Neuron (in vitro differentiated cells): ENCODE results near the gene APOM.

ENCODE experiments used
- H2AFZ ChIP-seq: one replicate; pipeline ENCODE4 v1.6.1; 2013; ENCODE audit warnings: low read depth, mild to moderate bottlenecking, inconsistent platforms, low read length, moderate library complexity
- H3K27me3 ChIP-seq: one replicate; pipeline ENCODE4 v1.6.1; 2013; ENCODE audit warnings: low read length; ENCODE audit not compliant: insufficient read depth
- H3K36me3 ChIP-seq: one replicate; pipeline ENCODE4 v1.6.1; 2013; ENCODE audit warnings: low read length; ENCODE audit not compliant: insufficient read depth
- H3K4me1 ChIP-seq: one replicate; pipeline ENCODE4 v1.6.1; 2013; ENCODE audit warnings: low read length; ENCODE audit not compliant: insufficient read depth
- H3K4me3 ChIP-seq: 2 replicates; pipeline ENCODE4 v1.5.1; 2013; ENCODE audit warnings: mild to moderate bottlenecking, low read length, moderate library complexity
- H3K9me3 ChIP-seq: one replicate; pipeline ENCODE4 v1.6.1; 2013; ENCODE audit warnings: low read length

The APOM gene

GRCh38 chr6:31636698-31637596, 18.7 kb upstream of the APOM start:
- Histone ChIP-seq H3K9me3 (no peaks in the 10 kb centered on the region), H3K27me3 (no peaks in the 10 kb centered on the region), H3K4me3 (no peak overlapping the region), H3K4me1 (no peaks in the 10 kb centered on the region), H2AFZ (no peak overlapping the region), H3K36me3 (peaks cover 97% of the 10 kb centered on the region)

- Histone ChIP-seq H3K9me3 (no peaks in the 10 kb centered on the region), H2AFZ (no peak overlapping the region), H3K4me3 (no peak overlapping the region), H3K27me3 (no peaks in the 10 kb centered on the region), H3K36me3 (peaks cover 90% of the 10 kb centered on the region), H3K4me1 (no peaks in the 10 kb centered on the region)
These were observed 16.7 kb upstream of the APOM start for GRCh38 chr6:31639043-31639442.

- Histone ChIP-seq H3K9me3 (no peaks in the 10 kb centered on the region), H3K4me1 (no peaks in the 10 kb centered on the region), H2AFZ (no peak overlapping the region), H3K4me3 (no peak overlapping the region), H3K27me3 (no peaks in the 10 kb centered on the region), H3K36me3 (peaks cover 90% of the 10 kb centered on the region)
These were observed 16.2 kb upstream of the APOM start for GRCh38 chr6:31639449-31639861.

GRCh38 chr6:31640612-31641011, 15.1 kb upstream of the APOM start:
- peaks cover 90% of the 10 kb centered on the region for H3K36me3 ChIP-seq
- H3K9me3 ChIP-seq, result no peaks in the 10 kb centered on the region

GRCh38 chr6:31641370-31641769, 14.3 kb upstream of the APOM start:
- no peaks in the 10 kb centered on the region for H3K4me1 ChIP-seq
- no peaks in the 10 kb centered on the region for H3K9me3 ChIP-seq
- no peak overlapping the region for H2AFZ ChIP-seq
- no peaks in the 10 kb centered on the region for H3K27me3 ChIP-seq
- H3K4me3 ChIP-seq, result no peak overlapping the region
- peaks cover 89% of the 10 kb centered on the region for H3K36me3 ChIP-seq

More at GRCh38 chr6:31640612-31641011, 15.1 kb upstream of the APOM start:
- no peak overlapping the region for H3K4me3 ChIP-seq
- no peaks in the 10 kb centered on the region for H3K27me3 ChIP-seq
- H2AFZ ChIP-seq, result no peak overlapping the region
- H3K4me1 ChIP-seq, result no peaks in the 10 kb centered on the region

GRCh38 chr6:31642798-31643570, 12.7 kb upstream of the APOM start:
- H3K9me3 ChIP-seq, result no peaks in the 10 kb centered on the region
- no peaks in the 10 kb centered on the region for H3K4me1 ChIP-seq
- H3K4me3 ChIP-seq, result no peak overlapping the region
- no peaks in the 10 kb centered on the region for H3K27me3 ChIP-seq
- peaks cover 84% of the 10 kb centered on the region for H3K36me3 ChIP-seq
- H2AFZ ChIP-seq, result no peak overlapping the region

- no peaks in the 10 kb centered on the region for H3K9me3 ChIP-seq
- H3K4me1 ChIP-seq, result no peaks in the 10 kb centered on the region
- no peak overlapping the region for H3K4me3 ChIP-seq
- H3K36me3 ChIP-seq, result peaks cover 86% of the 10 kb centered on the region
- no peak overlapping the region for H2AFZ ChIP-seq
- H3K27me3 ChIP-seq, result no peaks in the 10 kb centered on the region
These were observed 11.8 kb upstream of the APOM start for GRCh38 chr6:31643818-31644454.

- H2AFZ ChIP-seq, result no peak overlapping the region
- H3K4me3 ChIP-seq, result no peak overlapping the region
- peaks cover 80% of the 10 kb centered on the region for H3K36me3 ChIP-seq
- H3K27me3 ChIP-seq, result no peaks in the 10 kb centered on the region
- no peaks in the 10 kb centered on the region for H3K9me3 ChIP-seq
- H3K4me1 ChIP-seq, result no peaks in the 10 kb centered on the region
These were observed 10.4 kb upstream of the APOM start for GRCh38 chr6:31645325-31645724.

- Histone ChIP-seq H3K4me3 (peak overlapping the region; percentile 76), H2AFZ (no peak overlapping the region), H3K9me3 (no peaks in the 10 kb centered on the region), H3K36me3 (peaks cover 32% of the 10 kb centered on the region), H3K4me1 (peaks cover 12% of the 10 kb centered on the region), H3K27me3 (no peaks in the 10 kb centered on the region)
These were observed 4.0 kb upstream of the APOM start for GRCh38 chr6:31651602-31652191.

GRCh38 chr6:31652925-31653724, 2.6 kb upstream of the APOM start:
- H3K27me3 ChIP-seq, result no peaks in the 10 kb centered on the region
- H3K9me3 ChIP-seq, result no peaks in the 10 kb centered on the region
- H3K36me3 ChIP-seq, result peaks cover 33% of the 10 kb centered on the region
- peaks cover 12% of the 10 kb centered on the region for H3K4me1 ChIP-seq
- peak overlapping the region; percentile 1 for H2AFZ ChIP-seq
- H3K4me3 ChIP-seq, result peak overlapping the region; percentile 76

GRCh38 chr6:31654574-31655348, 933 bp upstream of the APOM start:
- Histone ChIP-seq H3K27me3 (no peaks in the 10 kb centered on the region), H3K4me3 (no peak overlapping the region), H3K4me1 (peaks cover 26% of the 10 kb centered on the region), H2AFZ (no peak overlapping the region), H3K36me3 (peaks cover 20% of the 10 kb centered on the region), H3K9me3 (no peaks in the 10 kb centered on the region)
